GM12878 (cell line): ENCODE results near the gene KBTBD13. TPM values are rescaled to one million over a fixed set of nuclear protein-coding genes. Genes with fewer than 3 reads are reported as not detected.

Experiments used
- ATAC-seq: fragments of 200-7000 bp; cut with Tn5 transposase; 3 replicates; pipeline ENCODE4 v1.9.1; 2020; ENCODE audit warnings: mild to moderate bottlenecking, moderate library complexity
- Bru-seq: library from RNA; stranded (reverse); fragments of 400-500 nt; gene quantifications from one replicate; lab custom pipeline; 2021; lab: Mats Ljungman, UMichigan
- BruChase-seq, 2 experiments: library from RNA; stranded (reverse); fragments of 400-500 nt; gene quantifications; one replicate each; lab custom pipeline; 2021; lab: Mats Ljungman, UMichigan
- BruUV-seq: library from RNA; stranded (reverse); fragments of 400-500 nt; replicated peaks from 2 replicates; lab custom pipeline; 2021; lab: Mats Ljungman, UMichigan
- CTCF ChIA-PET: fragments of 300-600 bp; sonication (Branson Sonifier 250); formaldehyde crosslinking; extraction: SDS; loops from one replicate; lab custom pipeline; 2021; ENCODE audit warnings: inconsistent platforms; lab: Yijun Ruan, JAX
- POLR2A ChIA-PET: fragments of 350-600 bp; formaldehyde crosslinking; extraction: SDS; loops from one replicate; lab custom pipeline; 2021; ENCODE audit warnings: inconsistent platforms; lab: Charles Lee
- RAD21 ChIA-PET: fragments of 300-600 bp; sonication (Branson Sonifier 250); formaldehyde crosslinking; loops from one replicate; lab custom pipeline; 2023; ENCODE audit warnings: antibody characterized with exemption; ENCODE audit not compliant: unreplicated experiment; lab: Charles Lee
- SMC1A ChIA-PET: fragments of 300-600 bp; sonication (Branson Sonifier 250); formaldehyde crosslinking; loops from one replicate; lab custom pipeline; 2023; ENCODE audit not compliant: unreplicated experiment, uncharacterized antibody; lab: Charles Lee
- DNase-seq: peaks from one replicate; pipeline ENCODE4 v3.0.0-alpha.2; 2011; ENCODE audit warnings: low read depth, low spot score
- FAIRE-seq: peaks from 3 replicates; lab custom pipeline; 2011; peaks lifted over from hg19 to GRCh38; lab: Jason Lieb, UNC
- H2AFZ ChIP-seq: 2 replicates; pipeline ENCODE4 v1.6.0; 2011; ENCODE audit warnings: low read depth, low read length, control low read depth; ENCODE audit not compliant: control insufficient read depth
- H3K27ac ChIP-seq: 2 replicates; pipeline ENCODE4 v1.5.1; 2011; ENCODE audit warnings: control low read depth; ENCODE audit not compliant: control insufficient read depth, insufficient read depth
- H3K27me3 ChIP-seq, 2 experiments: replicated peaks in 1 of 2; 2 replicates each; pipeline versions ENCODE4 v1.6.0 to v1.6.1; 2011; ENCODE audit warnings: low read length in 1 of 2; ENCODE audit not compliant: control insufficient read depth in 2 of 2, insufficient read depth in 2 of 2
- H3K36me3 ChIP-seq, 2 experiments: 2 replicates each; pipeline ENCODE4 v1.5.1; 2011; ENCODE audit warnings: low read length in 1 of 2; ENCODE audit not compliant: control insufficient read depth in 2 of 2, insufficient read depth in 2 of 2
- H3K4me1 ChIP-seq: 2 replicates; pipeline ENCODE4 v1.6.1; 2011; ENCODE audit warnings: mild to moderate bottlenecking, low read length, moderate library complexity, mixed read lengths; ENCODE audit not compliant: control insufficient read depth, insufficient read depth
- H3K4me2 ChIP-seq: 2 replicates; pipeline ENCODE4 v1.6.0; 2011; ENCODE audit warnings: control low read depth; ENCODE audit not compliant: control insufficient read depth, insufficient read depth
- H3K4me3 ChIP-seq: fragments of 200-600 bp; sonication (generic); 2 replicates; pipeline ENCODE4 v1.5.1; 2016
- H3K79me2 ChIP-seq: 2 replicates; pipeline ENCODE4 v1.6.0; 2011; ENCODE audit warnings: low read length; ENCODE audit not compliant: control insufficient read depth, insufficient read depth
- H3K9ac ChIP-seq: 2 replicates; pipeline ENCODE4 v1.8.0; 2011; ENCODE audit warnings: low read length, control low read depth, mixed read lengths; ENCODE audit not compliant: control insufficient read depth, insufficient read depth
- H3K9me3 ChIP-seq: replicated peaks from 3 replicates; pipeline ENCODE4 v1.5.1; 2011; ENCODE audit warnings: mild to moderate bottlenecking, low read length; ENCODE audit not compliant: control insufficient read depth, insufficient read depth
- H4K20me1 ChIP-seq: 2 replicates; pipeline ENCODE4 v1.6.0; 2011; ENCODE audit not compliant: control insufficient read depth, insufficient read depth
- ATF2 ChIP-seq: IDR thresholded peaks from 2 replicates; pipeline ENCODE4 v1.6.1; 2012; ENCODE audit warnings: low read length, inconsistent platforms
- CHD1 ChIP-seq: IDR thresholded peaks from 2 replicates; pipeline ENCODE4 v1.6.1; 2012; ENCODE audit warnings: low read depth, low read length, improper control_type of control experiment
- NFYB ChIP-seq: IDR thresholded peaks from 2 replicates; pipeline ENCODE4 v1.6.1; 2011; ENCODE audit warnings: low read depth, mild to moderate bottlenecking, low read length, improper control_type of control experiment, moderate library complexity; ENCODE audit not compliant: insufficient read depth
- SMARCA5 ChIP-seq: fragments of 450-650 bp; IDR thresholded peaks from 2 replicates; pipeline ENCODE4 v1.6.1; 2017; ENCODE audit warnings: mild to moderate bottlenecking
- SP1 ChIP-seq: IDR thresholded peaks from one replicate; pipeline ENCODE4 v1.6.1; 2011; ENCODE audit warnings: low read depth, low read length
- SREBF1 ChIP-seq: IDR thresholded peaks from 2 replicates; pipeline ENCODE4 v1.6.1; 2012; ENCODE audit warnings: mild to moderate bottlenecking, low read length
- TARDBP ChIP-seq: IDR thresholded peaks from 2 replicates; pipeline ENCODE4 v1.6.1; 2016; ENCODE audit warnings: borderline replicate concordance
- YY1 ChIP-seq: IDR thresholded peaks from 2 replicates; pipeline ENCODE4 v1.6.1; 2011; ENCODE audit warnings: low read depth, mild to moderate bottlenecking, low read length
- ZBTB40 ChIP-seq: fragments of 450-650 bp; IDR thresholded peaks from 2 replicates; pipeline ENCODE4 v1.6.1; 2016; ENCODE audit warnings: mild to moderate bottlenecking, moderate library complexity, borderline replicate concordance
- ZNF592 ChIP-seq: fragments of 450-650 bp; IDR thresholded peaks from 2 replicates; pipeline ENCODE4 v1.6.1; 2017; ENCODE audit warnings: mild to moderate bottlenecking, moderate library complexity
- WGBS: methylation state at CpG from one replicate; pipeline ENCODE4 v1.1.6; 2016; ENCODE audit warnings: low lambda C conversion rate; ENCODE audit not compliant: insufficient replicate concordance, insufficient coverage; ENCODE audit errors: missing lambda C conversion rate; 5-methylcytosine and 5-hydroxymethylcytosine counted together
- in situ Hi-C: fragments of 300-500 bp; cut with MboI; formaldehyde crosslinking; loops from 9 replicates; pipeline ENCODE4 v1.14.3; 2018; ENCODE audit warnings: mixed read lengths
- intact Hi-C: fragments of 100-400 bp; cut with micrococcal nuclease; formaldehyde crosslinking; loops from one replicate; pipeline ENCODE4 v1.14.2; 2022; ENCODE audit not compliant: unreplicated experiment
- long read RNA-seq, 2 experiments: library from polyadenylated mRNA; unstranded; transcript quantifications; one replicate each; pipeline ENCODE4 v2.0.0, GENCODE V29; 2019 to 2020
- polyA minus RNA-seq, 3 experiments: library from RNA; depleted of rRNA, polyadenylated mRNA; stranded (reverse); fragments of >200 nt; gene quantifications; 2 replicates each; pipeline ENCODE4 v1.2.3, GENCODE V29; 2011
- polyA plus RNA-seq, 11 experiments: library from polyadenylated mRNA; depleted of rRNA in 4 of 11; unstranded in 6 of 11; stranded (reverse) in 5 of 11; fragments of >200 nt; fragmentation: Nextera tagmentation in 4 of 11; fragmentation: Illumina TruSeq in 1 of 11; extraction: Ambion mirVana in 4 of 11; extraction: Trizol in 1 of 11; gene quantifications; 1 replicate in 1 of 11; 2 replicates in 10 of 11; pipeline versions ENCODE4 v1.2.1 to v1.2.3, GENCODE V29; 2011 to 2016; ENCODE audit warnings: inconsistent platforms in 2 of 11, missing spikeins in 2 of 11, low read depth in 1 of 11
- total RNA-seq, 4 experiments: library from RNA; depleted of rRNA in 3 of 4; stranded (reverse); fragments of >200 nt in 3 of 4; fragmentation: Illumina TruSeq in 1 of 4; extraction: Trizol in 1 of 4; gene quantifications; 2 replicates each; pipeline versions ENCODE4 v1.2.1 to v1.2.3, GENCODE V29; 2013 to 2021

Gene KBTBD13
- total RNA-seq (2013; cell fraction: nucleolus; rRNA removed) = not detected in 2 replicates
- 0.06 TPM in 1 of 2 replicates, not detected in the other for total RNA-seq (2014; rRNA removed)
- not detected in 2 replicates for total RNA-seq (2014; rRNA removed; fragmentation: Illumina TruSeq; extraction: Trizol)
- total RNA-seq (2021) = not detected in 2 replicates
- 0.07 TPM for polyA plus RNA-seq (2011; ENCODE audit: low read depth)
- not detected in 2 replicates for polyA plus RNA-seq (2011; rRNA removed)
- polyA plus RNA-seq (2011; cell fraction: cytosol; rRNA removed) = not detected in 2 replicates
- not detected in 2 replicates for polyA plus RNA-seq (2011; cell fraction: nucleus; rRNA removed)
- 0.09 and 0.13 TPM in 2 replicates for polyA plus RNA-seq (2012)
- polyA plus RNA-seq (2014; fragmentation: Illumina TruSeq; extraction: Trizol) = not detected in 2 replicates
- not detected for polyA plus RNA-seq (2014; fragmentation: Nextera tagmentation; extraction: Ambion mirVana)
- 0.04 TPM in 1 of 2 replicates, not detected in the other for polyA plus RNA-seq (2014; rRNA removed)
- polyA plus RNA-seq (2016; fragmentation: Nextera tagmentation; extraction: Ambion mirVana) = not detected
- polyA minus RNA-seq (2011; rRNA and poly(A)+ RNA removed) = not detected in 2 replicates
- polyA minus RNA-seq (2011; cell fraction: cytosol; rRNA and poly(A)+ RNA removed) = not detected in 2 replicates
- not detected in 2 replicates for polyA minus RNA-seq (2011; cell fraction: nucleus; rRNA and poly(A)+ RNA removed)
- Bru-seq, nascent RNA = not detected
- BruChase-seq, experiment 1, labeled RNA remaining after a 6-hour chase = not detected
- not detected for BruChase-seq, experiment 2, labeled RNA remaining after a 2-hour chase
- long read RNA-seq, experiment 1 = 0 reads
- long read RNA-seq, experiment 2 = 0 reads

GRCh38 chr15:65076486-65077290 lies at the start of gene KBTBD13:
Gene KBTBD13, plus strand, starts transcription at chr15:65076746. Its CDS starts 70 bp downstream, at chr15:65076816.
- no TSS peak for BruUV-seq
- RAD21 ChIA-PET = interaction anchor here (1.2 kb wide), 1 partner anchor 42 kb away, joined by 3 read pairs; no protein-coding TSS in a partner anchor
- no peak within 1 kb of the TSS for H3K27ac ChIP-seq
- H3K4me3 ChIP-seq = no peak within 1 kb of the TSS
- intact Hi-C loops = no loop called here
- no peaks in the 10 kb centered on the region for H3K4me1 ChIP-seq
- in situ Hi-C loops = no loop called here
- POLR2A ChIA-PET = no interaction called here
- CTCF ChIA-PET = interaction anchor here (1.1 to 2.6 kb wide), 3 partner anchors 14 to 346 kb away, joined by 3 to 17 read pairs (median 4); no protein-coding TSS in a partner anchor
- FAIRE-seq = no peak
- no peak within 1 kb of the TSS for H3K4me2 ChIP-seq
- H3K27me3 ChIP-seq = no peaks in the 10 kb centered on the region
- no peak for ATAC-seq
- no peak within 1 kb of the TSS for H3K9ac ChIP-seq
- H3K36me3 ChIP-seq = no peaks in the 10 kb centered on the region
- no peak for DNase-seq
- no peak within 1 kb of the TSS for H2AFZ ChIP-seq
- 88% methylated on average over 41 of the region's 73 CpGs for WGBS
- SMC1A ChIA-PET = no interaction called here
- H3K9me3 ChIP-seq = no peaks in the 10 kb centered on the region
- no peaks in the 10 kb centered on the region for H3K79me2 ChIP-seq
- H4K20me1 ChIP-seq = peaks cover 3% of the 10 kb centered on the region; the same call in 1 of the 2 replicates
- TF ChIP-seq ZNF592 = no peak
- no peak for TF ChIP-seq ZBTB40
- TF ChIP-seq NFYB = no peak
- no peak for TF ChIP-seq SREBF1
- TF ChIP-seq SP1 = no peak
- no peak for TF ChIP-seq TARDBP
- no peak for TF ChIP-seq SMARCA5
- TF ChIP-seq CHD1 = no peak
- TF ChIP-seq ATF2 = no peak
- TF ChIP-seq YY1 = no peak
